Endothelial cell of umbilical vein (primary cell): Measurements from ENCODE around the gene SULF2. TPM values are rescaled to one million over a fixed set of nuclear protein-coding genes. Genes with fewer than 3 reads are reported as not detected.

Experiments used
- BruUV-seq: library from RNA; stranded (reverse); fragments of 400-500 nt; replicated peaks from 2 replicates; lab custom pipeline; 2021; lab: Mats Ljungman, UMichigan
- CTCF ChIA-PET: fragments of 300-600, 350-600 bp; sonication (Branson Sonifier 250); formaldehyde crosslinking; loops from one replicate; lab custom pipeline; 2021; ENCODE audit warnings: antibody characterized with exemption, inconsistent platforms; lab: Charles Lee
- POLR2A ChIA-PET: fragments of 300-600, 350-600 bp; sonication (Branson Sonifier 250); formaldehyde crosslinking; loops from one replicate; lab custom pipeline; 2021; ENCODE audit warnings: antibody characterized with exemption, inconsistent platforms; lab: Charles Lee
- DNase-seq: peaks from one replicate; pipeline ENCODE4 v3.0.0-alpha.2; 2011; ENCODE audit warnings: low read depth, low spot score
- FAIRE-seq: peaks from 2 replicates; lab custom pipeline; 2011; peaks lifted over from hg19 to GRCh38; lab: Jason Lieb, UNC
- H2AFZ ChIP-seq: 2 replicates; pipeline ENCODE4 v1.6.0; 2012; ENCODE audit warnings: low read depth, low read length, control low read depth, inconsistent platforms
- H3K27ac ChIP-seq: 2 replicates; pipeline ENCODE4 v1.5.1; 2011; ENCODE audit warnings: low read depth, mild to moderate bottlenecking, control low read depth, low read length, moderate library complexity; ENCODE audit not compliant: insufficient read depth
- H3K27me3 ChIP-seq, 2 experiments: 2 replicates each; pipeline versions ENCODE4 v1.6.0 to v1.6.1; 2011; ENCODE audit warnings: low read length in 2 of 2, mixed read lengths in 1 of 2; ENCODE audit not compliant: control insufficient read depth in 2 of 2, insufficient read depth in 2 of 2
- H3K36me3 ChIP-seq, 2 experiments: 2 replicates in 1 of 2; 3 replicates in 1 of 2; pipeline ENCODE4 v1.5.1; 2011; ENCODE audit warnings: low read length in 2 of 2, mild to moderate bottlenecking in 1 of 2, moderate library complexity in 1 of 2; ENCODE audit not compliant: control insufficient read depth in 2 of 2, insufficient read depth in 2 of 2; ENCODE audit errors: extremely low read depth in 1 of 2
- H3K4me1 ChIP-seq: 3 replicates; pipeline ENCODE4 v1.5.1; 2011; ENCODE audit warnings: mild to moderate bottlenecking, low read length; ENCODE audit not compliant: control insufficient read depth, insufficient read depth; ENCODE audit errors: extremely low read depth
- H3K4me2 ChIP-seq: 2 replicates; pipeline ENCODE4 v1.6.1; 2011; ENCODE audit warnings: low read length, control low read depth, mixed read lengths; ENCODE audit not compliant: insufficient read depth
- H3K4me3 ChIP-seq, 3 experiments: fragments of 200-600 bp in 1 of 3; sonication (generic), shearing (Covaris generic) in 1 of 3; replicated peaks in 1 of 3; 2 replicates each; pipeline ENCODE4 v1.5.1; 2011 to 2016; ENCODE audit warnings: control low read depth in 3 of 3, low read length in 3 of 3, mild to moderate bottlenecking in 2 of 3, inconsistent platforms in 1 of 3, low read depth in 1 of 3, moderate library complexity in 1 of 3; ENCODE audit not compliant: insufficient read depth in 1 of 3
- H3K79me2 ChIP-seq: 2 replicates; pipeline ENCODE4 v1.6.0; 2012; ENCODE audit warnings: low read length, inconsistent platforms; ENCODE audit not compliant: control insufficient read depth, insufficient read depth
- H3K9ac ChIP-seq: replicated peaks from 2 replicates; pipeline ENCODE3; 2011; ENCODE audit warnings: low read length, control low read depth; ENCODE audit not compliant: insufficient read depth; ENCODE audit errors: extremely low read depth
- H3K9me1 ChIP-seq: replicated peaks from 3 replicates; pipeline ENCODE4 v1.6.0; 2011; ENCODE audit warnings: mild to moderate bottlenecking, low read length; ENCODE audit not compliant: control insufficient read depth, insufficient read depth; ENCODE audit errors: extremely low read depth
- H3K9me3 ChIP-seq: replicated peaks from 2 replicates; pipeline ENCODE4 v1.5.1; 2012; ENCODE audit warnings: low read length, inconsistent platforms; ENCODE audit not compliant: control insufficient read depth, insufficient read depth
- H4K20me1 ChIP-seq: replicated peaks from 2 replicates; pipeline ENCODE3; 2011; ENCODE audit warnings: mild to moderate bottlenecking, low read length; ENCODE audit not compliant: control insufficient read depth, insufficient read depth; ENCODE audit errors: extremely low read depth
- EZH2 ChIP-seq: IDR thresholded peaks from 2 replicates; pipeline ENCODE4 v1.6.1; 2012; ENCODE audit warnings: borderline replicate concordance, low read depth, mild to moderate bottlenecking, moderate library complexity, low read length, inconsistent platforms; ENCODE audit not compliant: severe bottlenecking
- FOS ChIP-seq: IDR thresholded peaks from 2 replicates; pipeline ENCODE4 v1.6.1; 2011; ENCODE audit warnings: mild to moderate bottlenecking, low read length, moderate library complexity, borderline replicate concordance; ENCODE audit not compliant: insufficient read depth
- JUN ChIP-seq: IDR thresholded peaks from 2 replicates; pipeline ENCODE4 v1.6.1; 2011; ENCODE audit warnings: borderline replicate concordance, low read depth; ENCODE audit not compliant: insufficient read length, insufficient read depth
- POLR2A ChIP-seq: IDR thresholded peaks from 2 replicates; pipeline ENCODE4 v1.6.1; 2012; ENCODE audit warnings: low read depth, mild to moderate bottlenecking, control low read depth, low read length
- dilution Hi-C: fragments of 300-500 bp; cut with MboI; formaldehyde crosslinking; loops from one replicate; pipeline ENCODE4 v1.15.0; 2019; ENCODE audit warnings: low sequenced_read_pairs; ENCODE audit not compliant: extremely low pct_ligation_motif_present
- intact Hi-C: fragments of 100-400 bp; cut with micrococcal nuclease; formaldehyde crosslinking; loops from one replicate; pipeline ENCODE4 v1.10.0; 2022
- polyA plus RNA-seq, 4 experiments: library from polyadenylated mRNA; depleted of rRNA in 3 of 4; stranded (reverse) in 3 of 4; unstranded in 1 of 4; fragments of >200 nt; gene quantifications; 2 replicates each; pipeline versions ENCODE4 v1.2.1 to v1.2.3, GENCODE V29; 2011 to 2012; ENCODE audit warnings: missing spikeins in 1 of 4
- total RNA-seq: library from RNA; stranded (reverse); gene quantifications from 2 replicates; pipeline ENCODE4 v1.2.3, GENCODE V29; 2021
- TF ChIP-seq, protein P1 (sequence below), 2 donors: IDR thresholded peaks; 1 replicate in 1 of 2; 2 replicates in 1 of 2; pipeline ENCODE4 v1.5.1; 2011; ENCODE audit warnings: low read length in 2 of 2, mild to moderate bottlenecking in 2 of 2, moderate library complexity in 2 of 2, control low read depth in 1 of 2, inconsistent platforms in 1 of 2, low read depth in 1 of 2; ENCODE audit not compliant: insufficient read depth in 1 of 2; ENCODE audit errors: extremely low read depth in 1 of 2

The SULF2 gene
- total and polyA plus RNA-seq, 2 donors (not counting 3 experiments of a cell fraction or from before 2014, with no cell fraction given) = 58.5 to 160 TPM

DNA sequence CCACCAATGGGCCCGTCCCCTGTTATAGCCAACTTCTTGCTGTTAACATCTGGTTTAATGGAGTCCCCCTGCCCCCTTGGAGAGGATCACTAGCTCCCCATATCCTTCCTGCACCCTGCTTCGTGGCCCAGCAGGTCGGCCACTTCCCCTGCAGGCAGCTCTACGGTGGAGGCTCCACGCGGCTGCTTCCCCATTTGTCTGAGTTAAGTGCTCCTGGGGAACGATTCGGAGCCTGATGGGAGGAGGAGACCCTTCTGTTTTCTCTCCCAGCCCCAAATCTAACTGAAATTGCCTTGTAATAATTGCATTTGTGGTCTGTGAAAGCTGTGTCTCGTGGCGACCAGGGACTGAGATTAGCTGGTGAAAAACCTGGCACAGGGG lies 74.6 kb downstream of the SULF2 start:
- H3K27ac ChIP-seq = no peak overlapping the region
- H2AFZ ChIP-seq = no peak overlapping the region
- H3K4me1 ChIP-seq = no peaks in the 10 kb centered on the region
- H3K9me1 ChIP-seq = no peaks in the 10 kb centered on the region
- no peak overlapping the region for H3K4me3 ChIP-seq
- H3K79me2 ChIP-seq = no peaks in the 10 kb centered on the region
- H3K4me2 ChIP-seq = no peak overlapping the region
- ChIA-PET POLR2A (no interaction called here), CTCF (no interaction called here)
- DNase-seq (no peak), FAIRE-seq (no peak)
- H3K9ac ChIP-seq = no peak overlapping the region
- intact Hi-C loops (no loop called here), dilution Hi-C loops (no loop called here)
- no peaks in the 10 kb centered on the region for H3K27me3 ChIP-seq
- no peaks in the 10 kb centered on the region for H3K36me3 ChIP-seq
- no peaks in the 10 kb centered on the region for H3K9me3 ChIP-seq
- no TSS peak for BruUV-seq
- H4K20me1 ChIP-seq = no peaks in the 10 kb centered on the region
- no peak for TF ChIP-seq POLR2A

DNA sequence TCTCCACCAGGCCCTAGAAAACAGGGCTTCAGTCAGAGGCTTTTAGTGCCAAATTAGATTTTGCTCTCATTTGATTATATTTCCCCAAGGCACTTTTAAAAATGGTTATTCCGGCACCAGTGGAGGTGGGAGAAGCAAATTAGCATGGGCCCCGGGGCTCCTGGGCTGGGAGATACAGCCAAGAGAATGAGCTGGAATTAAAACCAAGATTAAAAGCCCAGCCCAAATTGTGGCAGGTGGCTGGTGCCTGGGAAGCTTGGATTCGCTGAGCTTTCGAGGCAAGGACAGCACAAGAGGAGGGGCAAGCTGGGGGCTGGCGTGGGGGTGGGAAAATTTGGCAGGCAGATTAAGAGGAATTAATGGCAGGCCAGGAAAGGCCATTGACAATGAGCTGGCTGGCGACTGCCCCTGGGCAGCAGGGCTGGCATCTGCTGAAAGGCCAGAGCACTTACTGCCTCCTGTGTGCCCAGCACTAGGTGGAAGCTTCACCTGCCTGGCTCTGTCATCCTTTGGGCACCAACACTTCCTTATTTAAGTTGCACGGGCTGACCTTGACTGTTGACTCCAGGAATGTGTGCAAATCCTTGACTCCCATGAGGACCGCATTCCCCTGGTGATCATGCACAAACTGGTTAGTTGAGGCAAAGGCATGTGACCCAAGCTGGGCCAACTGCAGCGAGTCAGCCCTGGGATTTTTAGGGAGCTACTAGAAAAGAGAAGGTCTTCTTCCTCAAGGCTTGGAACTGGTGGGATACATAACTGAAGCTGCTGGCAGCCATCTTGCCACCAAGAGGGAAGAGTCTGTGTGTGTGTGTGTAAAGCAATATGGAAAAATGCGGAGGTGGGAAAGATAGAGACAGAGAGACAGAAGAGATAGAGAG lies 76.1 kb downstream of the SULF2 start:
- BruUV-seq = no TSS peak
- Histone ChIP-seq H3K9me1 (no peaks in the 10 kb centered on the region), H4K20me1 (no peaks in the 10 kb centered on the region), H3K4me2 (no peak overlapping the region), H2AFZ (no peak overlapping the region), H3K9me3 (no peaks in the 10 kb centered on the region), H3K9ac (no peak overlapping the region), H3K27ac (no peak overlapping the region), H3K36me3 (no peaks in the 10 kb centered on the region), H3K79me2 (no peaks in the 10 kb centered on the region), H3K4me1 (peaks cover 4% of the 10 kb centered on the region), H3K4me3 (no peak overlapping the region), H3K27me3 (no peaks in the 10 kb centered on the region)
- no peak for DNase-seq
- FAIRE-seq = no peak
- intact Hi-C loops (no loop called here), dilution Hi-C loops (no loop called here)
- ChIA-PET POLR2A (interaction anchor here (0.7 kb wide), 1 partner anchor 904 kb away, joined by 6 read pairs; no protein-coding TSS in a partner anchor), CTCF (interaction anchor here (0.9 to 1.2 kb wide), 3 partner anchors 16 to 27 kb away, joined by 3 to 5 read pairs (median 3); no protein-coding TSS in a partner anchor)
- no peak for TF ChIP-seq FOS
- TF ChIP-seq, protein P1, sequence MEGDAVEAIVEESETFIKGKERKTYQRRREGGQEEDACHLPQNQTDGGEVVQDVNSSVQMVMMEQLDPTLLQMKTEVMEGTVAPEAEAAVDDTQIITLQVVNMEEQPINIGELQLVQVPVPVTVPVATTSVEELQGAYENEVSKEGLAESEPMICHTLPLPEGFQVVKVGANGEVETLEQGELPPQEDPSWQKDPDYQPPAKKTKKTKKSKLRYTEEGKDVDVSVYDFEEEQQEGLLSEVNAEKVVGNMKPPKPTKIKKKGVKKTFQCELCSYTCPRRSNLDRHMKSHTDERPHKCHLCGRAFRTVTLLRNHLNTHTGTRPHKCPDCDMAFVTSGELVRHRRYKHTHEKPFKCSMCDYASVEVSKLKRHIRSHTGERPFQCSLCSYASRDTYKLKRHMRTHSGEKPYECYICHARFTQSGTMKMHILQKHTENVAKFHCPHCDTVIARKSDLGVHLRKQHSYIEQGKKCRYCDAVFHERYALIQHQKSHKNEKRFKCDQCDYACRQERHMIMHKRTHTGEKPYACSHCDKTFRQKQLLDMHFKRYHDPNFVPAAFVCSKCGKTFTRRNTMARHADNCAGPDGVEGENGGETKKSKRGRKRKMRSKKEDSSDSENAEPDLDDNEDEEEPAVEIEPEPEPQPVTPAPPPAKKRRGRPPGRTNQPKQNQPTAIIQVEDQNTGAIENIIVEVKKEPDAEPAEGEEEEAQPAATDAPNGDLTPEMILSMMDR (IDR thresholded peaks at IDR 0.05; ENCODE audit: extremely low read depth in 1 of 2, insufficient read depth in 1 of 2, low read depth in 1 of 2, low read length in 2 of 2) = no peak
- no peak for TF ChIP-seq POLR2A
- no peak for TF ChIP-seq JUN
- no peak for TF ChIP-seq EZH2
